Neuronal stem cell (in vitro differentiated cells): Measurements from ENCODE around the gene ANAPC7.
"Not testable (repeated sequence)": the region's sequence is repeated elsewhere in the genome, so short reads cannot be mapped to it uniquely, and the experiment has no call there.

ENCODE experiments used
- DNase-seq: peaks from one replicate; pipeline ENCODE4 v3.0.0-alpha.2; 2013; ENCODE audit warnings: low spot score
- H2AFZ ChIP-seq: one replicate; pipeline ENCODE4 v1.6.1; 2013; ENCODE audit warnings: mild to moderate bottlenecking, low read length, inconsistent platforms
- H2AK5ac ChIP-seq: 2 replicates; pipeline ENCODE4 v1.6.1; 2013; ENCODE audit warnings: low read depth, mild to moderate bottlenecking, inconsistent platforms, low read length, moderate library complexity, mixed read lengths
- H2BK120ac ChIP-seq: 2 replicates; pipeline ENCODE4 v1.6.1; 2013; ENCODE audit warnings: low read depth, mild to moderate bottlenecking, inconsistent platforms, low read length, moderate library complexity, mixed read lengths
- H2BK12ac ChIP-seq: one replicate; pipeline ENCODE4 v1.6.1; 2013; ENCODE audit warnings: low read length, inconsistent platforms
- H2BK15ac ChIP-seq: 2 replicates; pipeline ENCODE4 v1.6.1; 2013; ENCODE audit warnings: mild to moderate bottlenecking, low read length, inconsistent platforms, mixed read lengths
- H2BK5ac ChIP-seq: one replicate; pipeline ENCODE4 v1.6.1; 2013; ENCODE audit warnings: inconsistent platforms, mild to moderate bottlenecking, low read length, moderate library complexity
- H3K14ac ChIP-seq: one replicate; pipeline ENCODE4 v1.6.1; 2013; ENCODE audit warnings: low read length, inconsistent platforms
- H3K18ac ChIP-seq: 2 replicates; pipeline ENCODE4 v1.6.1; 2013; ENCODE audit warnings: low read length, inconsistent platforms
- H3K23ac ChIP-seq: 2 replicates; pipeline ENCODE4 v1.6.1; 2013; ENCODE audit warnings: low read depth, mild to moderate bottlenecking, mixed read lengths, low read length, inconsistent platforms; ENCODE audit not compliant: poor library complexity
- H3K27ac ChIP-seq: replicated peaks from 3 replicates; pipeline ENCODE4 v1.5.1; 2013; ENCODE audit warnings: low read length, inconsistent platforms
- H3K27me3 ChIP-seq, 3 experiments: 2 replicates each; pipeline ENCODE4 v1.6.1; 2013; ENCODE audit warnings: low read length in 3 of 3, mild to moderate bottlenecking in 2 of 3, inconsistent platforms in 1 of 3, low read depth in 1 of 3, mixed read lengths in 1 of 3, moderate library complexity in 1 of 3; ENCODE audit not compliant: control insufficient read depth in 3 of 3, insufficient read depth in 3 of 3
- H3K36me3 ChIP-seq, 2 donors: replicated peaks in 1 of 2; 2 replicates each; pipeline ENCODE4 v1.6.1; 2013; ENCODE audit warnings: low read length in 2 of 2; ENCODE audit not compliant: control insufficient read depth in 2 of 2, insufficient read depth in 2 of 2
- H3K4ac ChIP-seq: 2 replicates; pipeline ENCODE4 v1.6.1; 2013; ENCODE audit warnings: inconsistent platforms, mild to moderate bottlenecking, low read length, moderate library complexity
- H3K4me1 ChIP-seq, 2 donors: 1 replicate in 1 of 2; 2 replicates in 1 of 2; pipeline ENCODE4 v1.6.1; 2013; ENCODE audit warnings: low read length in 2 of 2, low read depth in 1 of 2; ENCODE audit not compliant: control insufficient read depth in 2 of 2, insufficient read depth in 1 of 2
- H3K4me2 ChIP-seq: one replicate; pipeline ENCODE4 v1.6.1; 2013; ENCODE audit warnings: mild to moderate bottlenecking, low read length, inconsistent platforms; ENCODE audit not compliant: insufficient read depth, poor library complexity, severe bottlenecking
- H3K4me3 ChIP-seq, 2 donors: 2 replicates each; pipeline ENCODE4 v1.5.1; 2013; ENCODE audit warnings: low read length in 2 of 2, mild to moderate bottlenecking in 2 of 2, inconsistent platforms in 1 of 2, moderate library complexity in 1 of 2
- H3K79me1 ChIP-seq: one replicate; pipeline ENCODE4 v1.6.1; 2013; ENCODE audit warnings: low read depth, mild to moderate bottlenecking, inconsistent platforms, low read length, moderate library complexity
- H3K9ac ChIP-seq: one replicate; pipeline ENCODE4 v1.6.1; 2013; ENCODE audit warnings: mild to moderate bottlenecking, low read depth, low read length, inconsistent platforms; ENCODE audit not compliant: poor library complexity
- H3K9me3 ChIP-seq, 2 donors: replicated peaks in 1 of 2; 2 replicates each; pipeline versions ENCODE3 to v1.6.1; 2013; ENCODE audit warnings: low read length in 2 of 2, mild to moderate bottlenecking in 2 of 2, inconsistent platforms in 1 of 2, low read depth in 1 of 2, mixed read lengths in 1 of 2, moderate library complexity in 1 of 2; ENCODE audit not compliant: control insufficient read depth in 2 of 2, insufficient read depth in 1 of 2
- H4K8ac ChIP-seq: one replicate; pipeline ENCODE4 v1.6.1; 2013; ENCODE audit warnings: low read depth, mild to moderate bottlenecking, inconsistent platforms, low read length, moderate library complexity
- H4K91ac ChIP-seq: one replicate; pipeline ENCODE4 v1.6.1; 2013; ENCODE audit warnings: low read length, low read depth, mild to moderate bottlenecking, inconsistent platforms; ENCODE audit not compliant: poor library complexity
- WGBS, 2 donors: extraction: QIAGEN DNeasy Blood & Tissue Kit; methylation state at CpG; one replicate each; pipeline ENCODE4 v1.1.7; 2013; ENCODE audit warnings: missing lambda C conversion rate in 2 of 2, mixed read lengths in 1 of 2; ENCODE audit not compliant: insufficient read length in 2 of 2, insufficient replicate concordance in 1 of 2; ENCODE audit errors: extremely low coverage in 2 of 2; 5-methylcytosine and 5-hydroxymethylcytosine counted together

ANAPC7 gene

DNA sequence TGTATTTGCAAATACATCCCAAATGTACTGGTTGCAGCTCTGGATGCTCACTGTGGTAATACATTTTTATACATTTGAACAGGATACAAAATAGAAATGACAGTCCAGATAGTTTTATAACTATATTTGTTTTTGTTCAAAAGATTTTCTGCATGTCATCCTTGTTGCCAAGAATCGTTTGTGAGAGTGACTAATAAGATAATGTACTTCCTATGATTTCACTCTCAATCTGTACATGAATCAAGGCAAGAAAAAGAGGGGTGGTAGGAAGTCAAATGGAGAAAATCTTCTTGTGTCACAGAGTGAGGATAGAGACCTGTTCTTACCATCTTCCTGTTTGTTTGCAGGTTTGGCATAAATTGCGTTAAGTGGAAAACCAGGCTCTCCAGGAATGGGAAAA, 32.7 kb upstream of the ANAPC7 start:
- Histone ChIP-seq H3K4ac (no peak overlapping the region), H3K27me3 (no peaks in the 10 kb centered on the region), H3K27ac (no peak overlapping the region), H4K8ac (no peak overlapping the region), H2BK15ac (no peak overlapping the region), H3K4me2 (no peak overlapping the region), H3K9me3 (no peaks in the 10 kb centered on the region), H3K36me3 (peaks cover 15 to 66% of the 10 kb centered on the region in 2 donors), H3K18ac (no peak overlapping the region), H3K4me3 (no peak overlapping the region), H2AK5ac (no peak overlapping the region), H3K23ac (no peak overlapping the region), H3K9ac (no peak overlapping the region), H2BK5ac (no peak overlapping the region), H3K14ac (no peak overlapping the region), H2AFZ (no peak overlapping the region), H2BK12ac (no peak overlapping the region), H4K91ac (no peak overlapping the region), H3K4me1 (no peaks in the 10 kb centered on the region), H2BK120ac (no peak overlapping the region), H3K79me1 (no peaks in the 10 kb centered on the region)
- DNase-seq: no peak
- whole genome bisulfite sequencing, 2 donors: no CpG with 5 or more reads among the region's 2 CpGs

GRCh38 chr12:110431957-110432587, 28.6 kb upstream of the ANAPC7 start:
- Histone ChIP-seq H3K9me3 (no peaks in the 10 kb centered on the region), H2BK12ac (no peak overlapping the region), H2BK5ac (no peak overlapping the region), H3K79me1 (no peaks in the 10 kb centered on the region), H3K4me1 (no peaks in the 10 kb centered on the region), H3K27ac (no peak overlapping the region), H3K14ac (no peak overlapping the region), H2AK5ac (no peak overlapping the region), H4K91ac (no peak overlapping the region), H2BK120ac (no peak overlapping the region), H2AFZ (no peak overlapping the region), H3K9ac (no peak overlapping the region), H2BK15ac (no peak overlapping the region), H3K4me3 (no peak overlapping the region), H3K4ac (no peak overlapping the region), H3K4me2 (no peak overlapping the region), H3K18ac (no peak overlapping the region), H3K27me3 (no peaks in the 10 kb centered on the region), H4K8ac (no peak overlapping the region), H3K23ac (no peak overlapping the region), H3K36me3 (peaks cover 7 to 31% of the 10 kb centered on the region in 2 donors)
- DNase-seq: no peak
- WGBS, 2 donors: no CpG with 5 or more reads among the region's 12 CpGs

- H3K9ac ChIP-seq, H3K36me3 ChIP-seq, H3K27ac ChIP-seq, H2AFZ ChIP-seq, H3K9me3 ChIP-seq, H3K23ac ChIP-seq, H3K4ac ChIP-seq, H2BK15ac ChIP-seq, H3K4me1 ChIP-seq, H4K91ac ChIP-seq, H3K18ac ChIP-seq, H3K4me2 ChIP-seq, H3K27me3 ChIP-seq, H4K8ac ChIP-seq, DNase-seq, H2BK12ac ChIP-seq, H2BK120ac ChIP-seq, H3K14ac ChIP-seq, H3K79me1 ChIP-seq, H3K4me3 ChIP-seq, H2AK5ac ChIP-seq: not testable (repeated sequence)
- WGBS, 2 donors: no CpG with 5 or more reads among the region's 15 CpGs
- H2BK5ac ChIP-seq: peak overlapping the region; percentile 66
Observed at GRCh38 chr12:110429676-110430075, 26.2 kb upstream of the ANAPC7 start.

GRCh38 chr12:110426406-110426805, 22.9 kb upstream of the ANAPC7 start:
- DNase-seq: no peak
- WGBS, 2 donors: no CpG with 5 or more reads among the region's 3 CpGs
- Histone ChIP-seq H4K8ac (no peak overlapping the region), H3K14ac (no peak overlapping the region), H2BK15ac (no peak overlapping the region), H2AK5ac (no peak overlapping the region), H3K27me3 (no peaks in the 10 kb centered on the region), H2AFZ (no peak overlapping the region), H3K18ac (no peak overlapping the region), H3K4me1 (peaks cover 0 to 5% of the 10 kb centered on the region in 2 donors), H3K4ac (no peak overlapping the region), H3K36me3 (no peaks in the 10 kb centered on the region), H3K23ac (no peak overlapping the region), H2BK5ac (no peak overlapping the region), H2BK120ac (no peak overlapping the region), H3K79me1 (no peaks in the 10 kb centered on the region), H3K9me3 (no peaks in the 10 kb centered on the region), H2BK12ac (no peak overlapping the region), H3K9ac (no peak overlapping the region), H3K4me3 (no peak overlapping the region), H4K91ac (no peak overlapping the region), H3K27ac (no peak overlapping the region), H3K4me2 (no peak overlapping the region)
